HepG2 (cell line): ENCODE data around the gene YY1AP1. TPM values are rescaled to one million over a fixed set of nuclear protein-coding genes. Genes with fewer than 3 reads are reported as not detected.

Experiments
- ATAC-seq: fragments of 200-7000 bp; cut with Tn5 transposase; 3 replicates; pipeline ENCODE4 v1.9.1; 2020; ENCODE audit warnings: mild to moderate bottlenecking, moderate library complexity
- BruUV-seq: library from RNA; stranded (reverse); fragments of 400-500 nt; replicated peaks from 2 replicates; lab custom pipeline; 2021; lab: Mats Ljungman, UMichigan
- CTCF ChIA-PET: fragments of 300-600 bp; formaldehyde crosslinking; extraction: SDS; loops from one replicate; lab custom pipeline; 2021; ENCODE audit warnings: low total read pairs, inconsistent platforms, low intra/inter-chr PET ratio; lab: Yijun Ruan, JAX
- POLR2A ChIA-PET: fragments of 350-600 bp; sonication (Branson Sonifier 250); formaldehyde crosslinking; loops from one replicate; lab custom pipeline; 2020; ENCODE audit warnings: antibody characterized with exemption, inconsistent platforms; lab: Yijun Ruan, JAX
- DNase-seq: peaks from one replicate; pipeline ENCODE4 v3.0.0-alpha.2; 2015; ENCODE audit warnings: low spot score
- FAIRE-seq: peaks from 3 replicates; lab custom pipeline; 2011; peaks lifted over from hg19 to GRCh38; lab: Jason Lieb, UNC
- H2AFZ ChIP-seq: one replicate; pipeline ENCODE4 v1.6.1; 2011; ENCODE audit warnings: low read length, inconsistent platforms
- H3K27ac ChIP-seq: fragments of 300-600 bp; 3 replicates; pipeline ENCODE4 v1.8.0; 2011; ENCODE audit warnings: mixed run types, mild to moderate bottlenecking, mixed read lengths, low read length, inconsistent platforms; ENCODE audit not compliant: insufficient read depth; ENCODE audit errors: extremely low read length
- H3K27me3 ChIP-seq, 2 experiments: fragments of 200-600 bp in 1 of 2; 2 replicates in 1 of 2; 3 replicates in 1 of 2; pipeline versions ENCODE4 v1.6.0 to v1.8.0; 2011; ENCODE audit warnings: low read length in 2 of 2, mild to moderate bottlenecking in 2 of 2, moderate library complexity in 2 of 2, inconsistent platforms in 1 of 2; ENCODE audit not compliant: insufficient read depth in 2 of 2, control insufficient read depth in 1 of 2
- H3K36me3 ChIP-seq, 2 experiments: fragments of 200-600 bp in 1 of 2; replicated peaks in 1 of 2; 2 replicates in 1 of 2; 3 replicates in 1 of 2; pipeline versions ENCODE4 v1.5.1 to v1.8.0; 2011; ENCODE audit warnings: low read length in 2 of 2, inconsistent platforms in 1 of 2; ENCODE audit not compliant: insufficient read depth in 2 of 2, control insufficient read depth in 1 of 2
- H3K4me1 ChIP-seq: 2 replicates; pipeline ENCODE4 v1.5.1; 2012; ENCODE audit warnings: low read length, inconsistent platforms; ENCODE audit not compliant: insufficient read depth
- H3K4me2 ChIP-seq: 2 replicates; pipeline ENCODE4 v1.6.0; 2011; ENCODE audit warnings: low read depth, low read length, inconsistent platforms
- H3K4me3 ChIP-seq, 3 experiments: fragments of 200-600 bp in 1 of 3; sonication (generic), shearing (Covaris generic) in 1 of 3; replicated peaks in 1 of 3; 2 replicates each; pipeline ENCODE4 v1.5.1; 2011 to 2016; ENCODE audit warnings: low read length in 3 of 3, inconsistent platforms in 2 of 3, low read depth in 2 of 3, mild to moderate bottlenecking in 2 of 3, control low read depth in 1 of 3, mixed read lengths in 1 of 3; ENCODE audit not compliant: insufficient read depth in 1 of 3
- H3K79me2 ChIP-seq: one replicate; pipeline ENCODE4 v1.6.1; 2011; ENCODE audit warnings: low read length, inconsistent platforms; ENCODE audit not compliant: insufficient read depth
- H3K9ac ChIP-seq: 2 replicates; pipeline ENCODE4 v1.6.0; 2011; ENCODE audit warnings: mild to moderate bottlenecking, low read depth, low read length, inconsistent platforms; ENCODE audit not compliant: insufficient read depth
- H3K9me3 ChIP-seq: 2 replicates; pipeline ENCODE4 v1.5.1; 2012; ENCODE audit warnings: mild to moderate bottlenecking, low read length
- H4K20me1 ChIP-seq: 2 replicates; pipeline ENCODE4 v1.6.0; 2011; ENCODE audit warnings: inconsistent platforms, mild to moderate bottlenecking, low read length, moderate library complexity; ENCODE audit not compliant: insufficient read depth
- CEBPZ ChIP-seq: IDR thresholded peaks from 2 replicates; pipeline ENCODE4 v1.6.1; 2012; ENCODE audit warnings: low read length, improper control_type of control experiment
- HNF4A ChIP-seq: sonication (generic); formaldehyde crosslinking; IDR thresholded peaks from 2 replicates; pipeline ENCODE4 v1.4.0; 2020; ENCODE audit warnings: missing genetic modification reagents
- NR2F1 ChIP-seq, 2 experiments: fragments of 450-650 bp in 1 of 2; formaldehyde crosslinking in 1 of 2; IDR thresholded peaks; 2 replicates each; pipeline versions ENCODE4 v1.5.0 to v1.6.1; 2016 to 2020; ENCODE audit warnings: mild to moderate bottlenecking in 1 of 2, missing compliant biosample characterization in 1 of 2, missing genetic modification reagents in 1 of 2, moderate library complexity in 1 of 2
- NR2F6 ChIP-seq, 2 experiments: IDR thresholded peaks; 2 replicates each; pipeline ENCODE4 v1.6.1; 2016; ENCODE audit warnings: antibody characterized with exemption in 1 of 2, mild to moderate bottlenecking in 1 of 2
- PAXIP1 ChIP-seq: sonication (generic); formaldehyde crosslinking; conservative IDR thresholded peaks from 2 replicates; pipeline ENCODE4 v1.4.0; 2020; ENCODE audit warnings: mild to moderate bottlenecking, missing genetic modification reagents, moderate library complexity
- RARA ChIP-seq: IDR thresholded peaks from 2 replicates; pipeline ENCODE4 v1.6.1; 2016; ENCODE audit warnings: missing genetic modification reagents, missing compliant biosample characterization
- RXRA ChIP-seq: sonication (generic); formaldehyde crosslinking; IDR thresholded peaks from 2 replicates; pipeline ENCODE4 v1.5.1; 2020; ENCODE audit warnings: missing genetic modification reagents
- SALL1 ChIP-seq: sonication (generic); formaldehyde crosslinking; IDR thresholded peaks from 2 replicates; pipeline ENCODE4 v1.8.0; 2022; ENCODE audit warnings: mild to moderate bottlenecking, missing genetic modification reagents
- SMARCC2 ChIP-seq: fragments of 450-650 bp; IDR thresholded peaks from 2 replicates; pipeline ENCODE4 v1.6.1; 2017; ENCODE audit warnings: antibody characterized with exemption, mild to moderate bottlenecking
- SOX6 ChIP-seq, 2 experiments: fragments of 450-650 bp in 1 of 2; sonication (generic) in 1 of 2; formaldehyde crosslinking in 1 of 2; IDR thresholded peaks; 2 replicates each; pipeline versions ENCODE4 v1.4.0 to v1.6.1; 2017 to 2020; ENCODE audit warnings: antibody characterized with exemption in 1 of 2, mild to moderate bottlenecking in 1 of 2, missing genetic modification reagents in 1 of 2
- ZNF224 ChIP-seq: sonication (generic); formaldehyde crosslinking; IDR thresholded peaks from 2 replicates; pipeline ENCODE4 v1.5.0; 2020; ENCODE audit warnings: mild to moderate bottlenecking, missing genetic modification reagents
- ZNF558 ChIP-seq: sonication (generic); formaldehyde crosslinking; IDR thresholded peaks from 2 replicates; pipeline ENCODE4 v1.9.0; 2022; ENCODE audit warnings: mild to moderate bottlenecking, missing genetic modification reagents, borderline replicate concordance
- ZNF781 ChIP-seq: sonication (generic); formaldehyde crosslinking; IDR thresholded peaks from 2 replicates; pipeline ENCODE4 v1.5.1; 2020; ENCODE audit warnings: borderline replicate concordance, mild to moderate bottlenecking, missing genetic modification reagents; ENCODE audit errors: not compliant biosample characterization
- WGBS: methylation state at CpG from one replicate; pipeline ENCODE4 v1.1.6; 2017; ENCODE audit warnings: low lambda C conversion rate; 5-methylcytosine and 5-hydroxymethylcytosine counted together
- in situ Hi-C: cut with HindIII; loops from 2 replicates; pipeline ENCODE4 v1.10.0; 2017; ENCODE audit warnings: low pct_unique_long_range_greater_than_20kb; ENCODE audit not compliant: extremely low pct_ligation_motif_present
- intact Hi-C: fragments of 100-400 bp; cut with micrococcal nuclease; formaldehyde crosslinking; loops from one replicate; pipeline ENCODE4 v1.10.0; 2022; ENCODE audit not compliant: unreplicated experiment
- polyA plus RNA-seq, 8 experiments: library from polyadenylated mRNA; depleted of rRNA in 3 of 8; stranded (reverse) in 7 of 8; unstranded in 1 of 8; fragments of >200 nt; fragmentation: Illumina TruSeq in 4 of 8; extraction: Trizol in 4 of 8; gene quantifications; 2 replicates each; pipeline versions ENCODE4 v1.2.1 to v1.2.3, GENCODE V29; 2011 to 2016; ENCODE audit warnings: low read depth in 4 of 8, missing spikeins in 1 of 8, mixed read lengths in 1 of 8; ENCODE audit not compliant: insufficient read depth in 1 of 8
- total RNA-seq, 5 experiments: library from RNA; depleted of rRNA; stranded (reverse); fragments of >200 nt; fragmentation: Illumina TruSeq; extraction: Trizol; gene quantifications; 2 replicates each; pipeline ENCODE4 v1.2.3, GENCODE V29; 2016; ENCODE audit warnings: low read depth in 1 of 5

The YY1AP1 gene
- total and polyA plus RNA-seq, 2 of the 13 experiments (the other 11 are each of a cell fraction or from before 2014, with no cell fraction given), result 28.5 to 69.4 TPM

GRCh38 chr1:155719703-155720102, 31.1 kb upstream of the YY1AP1 start:
- DNase-seq, result no peak
- no peak for FAIRE-seq
- Histone ChIP-seq H4K20me1 (no peaks in the 10 kb centered on the region), H3K4me2 (no peak overlapping the region), H3K36me3 (peaks cover 3 to 45% of the 10 kb centered on the region in 2 experiments; a peak in 3 of 5 replicates)
- intact Hi-C loops, result no loop called here
- WGBS, result 80% methylated on average over 2 of the region's 4 CpGs
- TF ChIP-seq NR2F1 (CRISPR knock-in tag; IDR thresholded peaks at IDR 0.05) (peak; percentile 29 to 41; a peak in 1 of 4 replicates), ZNF558 (CRISPR knock-in tag) (no peak), RXRA (CRISPR knock-in tag) (0 out of 2 replicates have a peak, but pooled peaks have one; percentile 26), RARA (peak; percentile 43; the same call in 1 of the 2 replicates), ZNF781 (CRISPR knock-in tag) (no peak), CEBPZ (no peak), NR2F6 (IDR thresholded peaks at IDR 0.05) (peak; percentile 52; the same call in 1 of the 2 replicates), NR2F6 (CRISPR knock-in tag; IDR thresholded peaks at IDR 0.05) (peak; percentile 19; the same call in 1 of the 2 replicates), PAXIP1 (CRISPR knock-in tag) (0 out of 2 replicates have a peak, but pooled peaks have one; percentile 32), SALL1 (CRISPR knock-in tag) (peak; percentile 32; the same call in 1 of the 2 replicates), ZNF224 (no peak), SMARCC2 (no peak), HNF4A (peak; percentile 74), SOX6 (IDR thresholded peaks at IDR 0.05) (no peak), SOX6 (CRISPR knock-in tag; IDR thresholded peaks at IDR 0.05) (peak; percentile 39; the same call in 1 of the 2 replicates)
- TF ChIP-seq, all 625 proteins: peak for 8
- Histone ChIP-seq H3K79me2 (no peaks in the 10 kb centered on the region), H3K4me3 (no peak overlapping the region), H3K27ac (no peak overlapping the region), H3K9me3 (no peaks in the 10 kb centered on the region), H3K4me1 (peaks cover 9% of the 10 kb centered on the region), H3K9ac (no peak overlapping the region), H2AFZ (no peak overlapping the region), H3K27me3 (no peaks in the 10 kb centered on the region)
- in situ Hi-C loops, result no loop called here
- ATAC-seq, result peak; percentile 63
- no TSS peak for BruUV-seq
- ChIA-PET CTCF (no interaction called here), POLR2A (no interaction called here)
